ENCODE data around the gene RPP25L.

The RPP25L gene

GRCh38 chr9:34637356-34638137, 25.6 kb upstream of the RPP25L start, which contains the start of gene SIGMAR1:
TSS of gene SIGMAR1 (minus strand) at chr9:34637787. CDS start at chr9:34637697, 90 bp downstream.
- DNase-seq, result peak; percentile 96

GRCh38 chr9:34636791-34637355, 25.0 kb upstream of the RPP25L start:
- no peak for DNase-seq

- DNase-seq, result no peak
Observed at GRCh38 chr9:34635556-34635955, 23.7 kb upstream of the RPP25L start.

GRCh38 chr9:34634551-34635248, 22.8 kb upstream of the RPP25L start:
- DNase-seq, result no peak

GRCh38 chr9:34633851-34634550, 22.1 kb upstream of the RPP25L start:
- peak; percentile 77 for DNase-seq

- DNase-seq, result no peak
Observed at GRCh38 chr9:34633166-34633565, 21.3 kb upstream of the RPP25L start.

GRCh38 chr9:34630402-34631154, 18.7 kb upstream of the RPP25L start:
- DNase-seq, result no peak

- DNase-seq, result no peak
Observed at GRCh38 chr9:34629491-34629808, 17.6 kb upstream of the RPP25L start.

GRCh38 chr9:34628656-34629490, 17.0 kb upstream of the RPP25L start, which contains the start of gene ARID3C:
TSS of gene ARID3C (minus strand) at chr9:34629066. CDS start at chr9:34628014, 1,052 bp downstream.
- DNase-seq, result peak; percentile 47

- DNase-seq, result no peak
Observed at GRCh38 chr9:34627716-34628655, 16.1 kb upstream of the RPP25L start.

GRCh38 chr9:34625186-34625486, 13.2 kb upstream of the RPP25L start:
- DNase-seq, result no peak

- no peak for DNase-seq
Observed at GRCh38 chr9:34624475-34625185, 12.7 kb upstream of the RPP25L start.

- DNase-seq, result no peak
Observed at GRCh38 chr9:34623374-34624235, 11.7 kb upstream of the RPP25L start.

GRCh38 chr9:34620061-34620994, 8.4 kb upstream of the RPP25L start, which contains the start of gene DCTN3:
TSS of gene DCTN3 (minus strand) at chr9:34620495. CDS start at chr9:34620464, 31 bp downstream.
- DNase-seq, result peak; percentile 84

- DNase-seq, result no peak
Observed at GRCh38 chr9:34615132-34615531, 3.2 kb upstream of the RPP25L start.

- peak; percentile 72 for DNase-seq
Observed at GRCh38 chr9:34612788-34613390, 992 bp upstream of the RPP25L start.

- DNase-seq, result no peak
Observed at GRCh38 chr9:34611251-34611810, 566 bp downstream of the RPP25L start.
